Transverse colon (tissue), 3 donors: ENCODE data around the gene MMP8.

Experiments used
- CTCF ChIP-seq, 5 experiments: fragments of 200-600 bp in 3 of 5; fragments of 450-650 bp in 2 of 5; sonication (generic) in 3 of 5; IDR thresholded peaks; 1 replicate in 2 of 5; 2 replicates in 3 of 5; pipeline ENCODE4 v1.5.1; 2016 to 2017; ENCODE audit warnings: antibody characterized with exemption in 5 of 5, inconsistent platforms in 3 of 5, mild to moderate bottlenecking in 2 of 5, moderate library complexity in 1 of 5
- EP300 ChIP-seq: sonication (generic); formaldehyde crosslinking; IDR thresholded peaks from one replicate; pipeline ENCODE4 v1.6.1; 2017; ENCODE audit warnings: antibody characterized with exemption, low read depth

GRCh38 chr11:102762361-102762767 is 37.6 kb upstream of the MMP8 start:
- TF ChIP-seq CTCF (IDR thresholded peaks at IDR 0.05) (no peak), EP300 (no peak)
